DOHH2 (cell line): ENCODE results near the gene TMEM50B.
"Not testable (repeated sequence)": the region's sequence is repeated elsewhere in the genome, so short reads cannot be mapped to it uniquely, and the experiment has no call there.

Source experiments
- H3F3A ChIP-seq: fragments of 200-600 bp; sonication (generic), shearing (Covaris generic); 2 replicates; pipeline ENCODE4 v1.6.0; 2016; ENCODE audit warnings: antibody characterized with exemption, mild to moderate bottlenecking; ENCODE audit not compliant: control insufficient read depth, insufficient read depth
- H3K27ac ChIP-seq: fragments of 200-600 bp; sonication (generic); 2 replicates; pipeline ENCODE4 v1.5.1; 2014; ENCODE audit warnings: low read depth, mild to moderate bottlenecking, low read length, moderate library complexity
- H3K27me3 ChIP-seq: fragments of 200-600 bp; sonication (generic); 2 replicates; pipeline ENCODE4 v1.6.1; 2014; ENCODE audit warnings: mild to moderate bottlenecking, low read length, mixed read lengths; ENCODE audit not compliant: control insufficient read depth
- H3K36me3 ChIP-seq: fragments of 200-600 bp; sonication (generic); 2 replicates; pipeline ENCODE4 v1.6.1; 2014; ENCODE audit warnings: mild to moderate bottlenecking, low read length, moderate library complexity, mixed read lengths; ENCODE audit not compliant: control insufficient read depth
- H3K4me1 ChIP-seq: fragments of 200-600 bp; sonication (generic); 2 replicates; pipeline ENCODE4 v1.6.1; 2014; ENCODE audit warnings: mild to moderate bottlenecking, low read length, mixed read lengths; ENCODE audit not compliant: control insufficient read depth
- H3K4me2 ChIP-seq: fragments of 200-600 bp; sonication (generic); 2 replicates; pipeline ENCODE4 v1.6.0; 2014; ENCODE audit warnings: mild to moderate bottlenecking, low read length, moderate library complexity
- H3K4me3 ChIP-seq: fragments of 200-600 bp; sonication (generic); 2 replicates; pipeline ENCODE4 v1.5.1; 2014; ENCODE audit warnings: mild to moderate bottlenecking, low read length, mixed read lengths
- H3K79me2 ChIP-seq: fragments of 200-600 bp; sonication (generic); 2 replicates; pipeline ENCODE4 v1.6.1; 2014; ENCODE audit warnings: mild to moderate bottlenecking, low read length, mixed read lengths; ENCODE audit not compliant: control insufficient read depth
- H3K9me2 ChIP-seq: fragments of 200-600 bp; sonication (generic); replicated peaks from 2 replicates; pipeline ENCODE4 v1.6.1; 2014; ENCODE audit warnings: mild to moderate bottlenecking, low read length, mixed read lengths; ENCODE audit not compliant: control insufficient read depth
- H3K9me3 ChIP-seq: fragments of 200-600 bp; sonication (generic); 2 replicates; pipeline ENCODE4 v1.6.1; 2014; ENCODE audit warnings: antibody characterized with exemption, low read length, mixed read lengths; ENCODE audit not compliant: control insufficient read depth, insufficient read depth
- H4K20me1 ChIP-seq: fragments of 200-600 bp; sonication (generic); 2 replicates; pipeline ENCODE4 v1.6.0; 2014; ENCODE audit warnings: low read depth, mild to moderate bottlenecking, antibody characterized with exemption, low read length, moderate library complexity; ENCODE audit not compliant: control insufficient read depth, insufficient read depth
- CTCF ChIP-seq: fragments of 200-600 bp; sonication (generic); IDR thresholded peaks from one replicate; pipeline ENCODE4 v1.5.1; 2014; ENCODE audit warnings: antibody characterized with exemption, mild to moderate bottlenecking, low read depth, low read length; ENCODE audit not compliant: poor library complexity, severe bottlenecking
- EZH2phosphoT487 ChIP-seq: fragments of 200-600 bp; sonication (generic); IDR thresholded peaks from 2 replicates; pipeline ENCODE4 v1.6.1; 2017; ENCODE audit warnings: borderline replicate concordance, mild to moderate bottlenecking, antibody characterized with exemption, low read length, moderate library complexity, mixed read lengths

TMEM50B gene

GRCh38 chr21:33449616-33450015, 30.2 kb downstream of the TMEM50B start:
- TF ChIP-seq EZH2phosphoT487, result no peak
- no peak for TF ChIP-seq CTCF
- no peak overlapping the region for H3K27ac ChIP-seq
- no peaks in the 10 kb centered on the region for H3K9me2 ChIP-seq
- no peaks in the 10 kb centered on the region for H4K20me1 ChIP-seq
- no peak overlapping the region for H3K4me3 ChIP-seq
- H3K36me3 ChIP-seq, result no peaks in the 10 kb centered on the region
- no peak overlapping the region for H3K4me2 ChIP-seq
- H3K79me2 ChIP-seq, result no peaks in the 10 kb centered on the region
- no peaks in the 10 kb centered on the region for H3K9me3 ChIP-seq
- no peaks in the 10 kb centered on the region for H3K27me3 ChIP-seq
- H3F3A ChIP-seq, result no peaks in the 10 kb centered on the region; the same call in 1 of the 2 replicates
- H3K4me1 ChIP-seq, result peaks cover 10% of the 10 kb centered on the region

GRCh38 chr21:33446620-33447019, 33.2 kb downstream of the TMEM50B start:
- H3K9me2 ChIP-seq, H3K4me3 ChIP-seq, H4K20me1 ChIP-seq, H3K27me3 ChIP-seq, H3K9me3 ChIP-seq, H3K79me2 ChIP-seq, H3K36me3 ChIP-seq, H3K27ac ChIP-seq, H3K4me2 ChIP-seq: not testable (repeated sequence)
- Histone ChIP-seq H3K4me1 (peaks cover 28% of the 10 kb centered on the region), H3F3A (peaks cover 16% of the 10 kb centered on the region)

GRCh38 chr21:33444499-33444898, 35.3 kb downstream of the TMEM50B start:
- Histone ChIP-seq H3K4me2 (no peak overlapping the region), H3K9me2 (no peaks in the 10 kb centered on the region), H3K27ac (no peak overlapping the region), H3K4me3 (no peak overlapping the region), H3K79me2 (no peaks in the 10 kb centered on the region), H4K20me1 (no peaks in the 10 kb centered on the region), H3K9me3 (no peaks in the 10 kb centered on the region), H3F3A (peaks cover 22% of the 10 kb centered on the region), H3K36me3 (no peaks in the 10 kb centered on the region), H3K27me3 (no peaks in the 10 kb centered on the region), H3K4me1 (peaks cover 48% of the 10 kb centered on the region)
- TF ChIP-seq CTCF, result no peak
- no peak for TF ChIP-seq EZH2phosphoT487

- H3K9me2 ChIP-seq, result no peaks in the 10 kb centered on the region
- no peak overlapping the region for H3K4me3 ChIP-seq
- H3K4me1 ChIP-seq, result peaks cover 52% of the 10 kb centered on the region
- H3K27ac ChIP-seq, result 0 out of 2 replicates have a peak overlapping the region, but pooled peaks have one; percentile 7
- H4K20me1 ChIP-seq, result no peaks in the 10 kb centered on the region
- TF ChIP-seq EZH2phosphoT487 (no peak), CTCF (no peak)
- no peak overlapping the region for H3K4me2 ChIP-seq
- H3K79me2 ChIP-seq, result no peaks in the 10 kb centered on the region
- H3K9me3 ChIP-seq, result no peaks in the 10 kb centered on the region
- H3K27me3 ChIP-seq, result no peaks in the 10 kb centered on the region
- peaks cover 4% of the 10 kb centered on the region for H3K36me3 ChIP-seq
- H3F3A ChIP-seq, result peaks cover 25% of the 10 kb centered on the region
Measured at GRCh38 chr21:33443194-33443593, 36.6 kb downstream of the TMEM50B start.
